T-helper 2 cell (primary cell): ENCODE measurements around the gene DPY19L3.
"Not testable (repeated sequence)": the region's sequence is repeated elsewhere in the genome, so short reads cannot be mapped to it uniquely, and the experiment has no call there.

ENCODE experiments used
- DNase-seq, 5 experiments: peaks; one replicate each; pipeline versions ENCODE4 v3.0.0 to v3.0.0-alpha.2; 2012 to 2022

The DPY19L3 gene

GRCh38 chr19:32396046-32396652 is 9.4 kb upstream of the DPY19L3 start:
- DNase-seq, result no peak

- DNase-seq, result no peak
Observed at GRCh38 chr19:32397671-32398101, 7.9 kb upstream of the DPY19L3 start.

GRCh38 chr19:32401992-32402391 is 3.6 kb upstream of the DPY19L3 start:
- no peak for DNase-seq

- no peak for DNase-seq
Observed at GRCh38 chr19:32403291-32403995, 2.1 kb upstream of the DPY19L3 start.

- no peak for DNase-seq
Observed at GRCh38 chr19:32404213-32404932, 1.2 kb upstream of the DPY19L3 start.

- DNase-seq, result no peak
Observed at GRCh38 chr19:32404933-32405430, 588 bp upstream of the DPY19L3 start.

GRCh38 chr19:32406161-32407003 is 812 bp downstream of the DPY19L3 start:
- no peak for DNase-seq

- DNase-seq, result no peak
Observed at GRCh38 chr19:32407004-32407992, 1.7 kb downstream of the DPY19L3 start.

GRCh38 chr19:32415246-32415645 is 9.7 kb downstream of the DPY19L3 start:
- no peak for DNase-seq

GRCh38 chr19:32415669-32416068 is 10.1 kb downstream of the DPY19L3 start:
- no peak for DNase-seq

- no peak for DNase-seq
Observed at GRCh38 chr19:32416749-32417456, 11.3 kb downstream of the DPY19L3 start.

- no peak for DNase-seq
Observed at GRCh38 chr19:32418155-32418554, 12.6 kb downstream of the DPY19L3 start.

GRCh38 chr19:32421589-32422361 is 16.2 kb downstream of the DPY19L3 start:
- DNase-seq, result no peak

- DNase-seq, result no peak
Observed at GRCh38 chr19:32422435-32422834, 16.9 kb downstream of the DPY19L3 start.

GRCh38 chr19:32423944-32424343 is 18.4 kb downstream of the DPY19L3 start:
- not testable (repeated sequence) for DNase-seq

GRCh38 chr19:32427536-32427935 is 22.0 kb downstream of the DPY19L3 start:
- DNase-seq, result no peak

GRCh38 chr19:32436692-32437091 is 31.1 kb downstream of the DPY19L3 start:
- DNase-seq, result no peak

GRCh38 chr19:32437096-32437495 is 31.5 kb downstream of the DPY19L3 start:
- DNase-seq, result no peak

GRCh38 chr19:32438751-32439150 is 33.2 kb downstream of the DPY19L3 start:
- no peak for DNase-seq

GRCh38 chr19:32442650-32443049 is 37.1 kb downstream of the DPY19L3 start:
- DNase-seq, result no peak
